AG04449 (cell line): ENCODE data around the gene DOCK4.

Source experiments
- CTCF ChIA-PET: fragments of 350-600 bp; formaldehyde crosslinking; extraction: SDS; loops from one replicate; lab custom pipeline; 2021; ENCODE audit warnings: antibody characterized with exemption; lab: Yijun Ruan, JAX
- POLR2A ChIA-PET: fragments of 400-600, 350-600 bp; formaldehyde crosslinking; extraction: SDS; loops from one replicate; lab custom pipeline; 2020; ENCODE audit warnings: antibody characterized with exemption, inconsistent platforms; lab: Yijun Ruan, JAX
- DNase-seq: peaks from one replicate; pipeline ENCODE4 v3.0.0-alpha.2; 2010; ENCODE audit warnings: low read depth, low spot score
- H3K4me3 ChIP-seq: 2 replicates; pipeline ENCODE4 v1.5.1; 2011; ENCODE audit warnings: low read depth, mild to moderate bottlenecking, control low read depth, low read length
- TF ChIP-seq, protein P1 (sequence below): IDR thresholded peaks from one replicate; pipeline ENCODE4 v1.5.1; 2011; ENCODE audit warnings: mild to moderate bottlenecking, moderate library complexity, low read length, control low read depth, inconsistent platforms; ENCODE audit not compliant: insufficient read depth; ENCODE audit errors: missing control alignments

The DOCK4 gene

DNA sequence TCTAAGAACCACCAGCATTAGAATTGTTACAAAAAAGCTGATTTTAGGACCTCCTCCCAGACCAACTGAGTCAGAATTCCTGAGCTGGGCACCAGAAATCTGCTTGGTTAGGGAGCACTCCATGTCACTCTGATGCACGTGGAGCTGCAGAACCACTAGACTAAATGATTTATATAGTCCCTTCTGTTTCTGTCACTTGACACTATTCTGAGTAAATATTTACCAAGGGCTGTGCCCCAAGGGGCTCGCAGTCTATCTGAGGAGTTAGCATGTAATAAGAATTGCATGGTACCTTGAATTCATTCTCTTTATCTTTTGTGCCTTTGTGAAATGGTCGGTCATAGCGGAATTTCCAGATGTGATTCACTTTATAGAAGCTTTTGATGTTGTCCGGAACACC lies 447.9 kb downstream of the DOCK4 start:
- TF ChIP-seq, protein P1, sequence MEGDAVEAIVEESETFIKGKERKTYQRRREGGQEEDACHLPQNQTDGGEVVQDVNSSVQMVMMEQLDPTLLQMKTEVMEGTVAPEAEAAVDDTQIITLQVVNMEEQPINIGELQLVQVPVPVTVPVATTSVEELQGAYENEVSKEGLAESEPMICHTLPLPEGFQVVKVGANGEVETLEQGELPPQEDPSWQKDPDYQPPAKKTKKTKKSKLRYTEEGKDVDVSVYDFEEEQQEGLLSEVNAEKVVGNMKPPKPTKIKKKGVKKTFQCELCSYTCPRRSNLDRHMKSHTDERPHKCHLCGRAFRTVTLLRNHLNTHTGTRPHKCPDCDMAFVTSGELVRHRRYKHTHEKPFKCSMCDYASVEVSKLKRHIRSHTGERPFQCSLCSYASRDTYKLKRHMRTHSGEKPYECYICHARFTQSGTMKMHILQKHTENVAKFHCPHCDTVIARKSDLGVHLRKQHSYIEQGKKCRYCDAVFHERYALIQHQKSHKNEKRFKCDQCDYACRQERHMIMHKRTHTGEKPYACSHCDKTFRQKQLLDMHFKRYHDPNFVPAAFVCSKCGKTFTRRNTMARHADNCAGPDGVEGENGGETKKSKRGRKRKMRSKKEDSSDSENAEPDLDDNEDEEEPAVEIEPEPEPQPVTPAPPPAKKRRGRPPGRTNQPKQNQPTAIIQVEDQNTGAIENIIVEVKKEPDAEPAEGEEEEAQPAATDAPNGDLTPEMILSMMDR, result no peak
- CTCF ChIA-PET, result interaction anchor here (1.4 to 16.6 kb wide), 3 partner anchors 17 to 726 kb away, joined by 3 to 549 read pairs (median 7); no protein-coding TSS in a partner anchor
- POLR2A ChIA-PET, result no interaction called here
- H3K4me3 ChIP-seq, result no peak overlapping the region
- DNase-seq, result no peak

- no peak overlapping the region for H3K4me3 ChIP-seq
- TF ChIP-seq, protein P1, result no peak
- CTCF ChIA-PET, result interaction anchor here (0.8 to 16.6 kb wide), 6 partner anchors 10 to 739 kb away, joined by 3 to 549 read pairs (median 8); no protein-coding TSS in a partner anchor
- POLR2A ChIA-PET, result no interaction called here
- no peak for DNase-seq
Observed at GRCh38 chr7:111756687-111757178, 449.5 kb downstream of the DOCK4 start.

GRCh38 chr7:111755383-111755782 lies 450.8 kb downstream of the DOCK4 start:
- ChIA-PET POLR2A (no interaction called here), CTCF (interaction anchor here (0.7 to 16.6 kb wide), 10 partner anchors 7 to 741 kb away, joined by 3 to 549 read pairs (median 8); no protein-coding TSS in a partner anchor)
- no peak for DNase-seq
- no peak overlapping the region for H3K4me3 ChIP-seq
- TF ChIP-seq, protein P1, result no peak

DNA sequence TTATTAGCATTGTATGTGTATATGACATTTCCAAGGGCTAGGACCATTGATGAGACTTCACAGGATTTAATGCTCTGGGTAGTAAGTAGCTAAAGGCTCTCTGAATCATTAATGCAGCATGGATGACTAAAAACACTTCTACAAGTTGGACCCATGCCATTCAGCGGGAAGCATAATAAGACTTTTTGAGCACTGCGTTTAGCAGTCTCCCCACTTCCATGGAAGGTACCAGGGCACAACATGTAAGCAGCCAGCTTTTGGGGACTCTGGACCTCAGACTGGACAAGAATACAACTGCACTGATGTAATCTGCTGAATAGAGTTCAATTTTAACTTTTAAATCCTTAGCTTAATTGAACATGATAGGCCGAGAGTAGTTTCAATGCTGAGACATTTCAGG lies 452.2 kb downstream of the DOCK4 start:
- DNase-seq, result no peak
- H3K4me3 ChIP-seq, result no peak overlapping the region
- CTCF ChIA-PET, result interaction anchor here (0.8 to 16.6 kb wide), 14 partner anchors 8 to 742 kb away, joined by 3 to 549 read pairs (median 8); no protein-coding TSS in a partner anchor
- TF ChIP-seq, protein P1, result no peak
- POLR2A ChIA-PET, result no interaction called here

GRCh38 chr7:111752022-111752582 lies 454.1 kb downstream of the DOCK4 start:
- POLR2A ChIA-PET, result no interaction called here
- no peak overlapping the region for H3K4me3 ChIP-seq
- CTCF ChIA-PET, result interaction anchor here (0.7 to 16.6 kb wide), 18 partner anchors 8 to 1147 kb away, joined by 3 to 549 read pairs (median 5); no protein-coding TSS in a partner anchor
- DNase-seq, result no peak
- TF ChIP-seq, protein P1, result peak; percentile 80

DNA sequence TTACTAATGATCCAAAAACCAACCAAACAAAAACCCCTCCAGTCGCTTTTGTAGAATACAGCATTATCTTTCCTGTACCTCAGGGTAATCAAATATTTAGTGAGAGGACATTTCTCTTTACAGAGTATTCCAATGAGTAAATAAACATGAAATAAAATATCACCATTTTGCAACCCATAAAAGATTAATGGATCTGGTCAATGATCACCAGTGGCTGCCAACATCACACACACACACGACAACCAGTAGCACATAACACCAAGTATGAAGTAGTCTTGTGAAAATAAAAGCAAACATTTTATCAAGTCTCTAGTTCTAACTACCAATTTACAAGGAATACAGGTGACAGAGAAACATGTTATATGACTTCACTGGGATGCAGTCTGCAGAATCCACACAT lies 455.3 kb downstream of the DOCK4 start:
- no peak for DNase-seq
- TF ChIP-seq, protein P1, result no peak
- ChIA-PET POLR2A (no interaction called here), CTCF (interaction anchor here (0.6 to 16.6 kb wide), 7 partner anchors 9 to 396 kb away, joined by 3 to 549 read pairs (median 5); no protein-coding TSS in a partner anchor)
- H3K4me3 ChIP-seq, result no peak overlapping the region
